ENCODE measurements around the gene UPP2. TPM values are rescaled to one million over a fixed set of nuclear protein-coding genes. Genes with fewer than 3 reads are reported as not detected.

Gene UPP2
- total RNA-seq, 4 donors from 2014 or later, result not detected

DNA sequence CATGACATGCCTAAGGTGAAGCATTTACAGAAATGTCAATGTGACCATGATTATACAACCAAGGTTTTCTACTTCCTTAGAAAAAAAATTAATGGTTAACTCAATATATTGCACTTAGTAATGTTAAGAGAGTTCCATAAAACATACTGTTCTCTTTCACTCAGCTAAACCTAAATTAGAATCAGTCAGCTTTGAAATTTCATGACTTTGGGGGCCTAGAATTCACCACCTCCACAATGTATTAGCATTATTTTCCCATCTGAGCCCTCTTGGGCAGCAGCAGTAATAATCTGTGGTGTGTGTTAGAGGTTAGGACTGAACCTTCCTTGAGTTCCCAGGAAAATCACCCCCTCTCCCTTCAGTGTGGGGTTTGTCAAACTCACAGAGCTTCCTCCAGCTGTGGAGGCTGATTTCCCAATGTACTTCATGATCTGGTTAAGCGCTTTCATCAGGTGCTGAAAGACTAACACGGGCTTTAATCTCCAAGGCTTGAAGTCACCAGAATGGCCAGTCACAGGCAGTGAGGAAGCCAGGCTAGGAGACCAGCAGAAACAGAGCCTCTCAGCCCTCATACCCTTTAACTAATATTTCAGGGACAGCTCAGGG is 7.1 kb upstream of the UPP2 start:
- in situ Hi-C loops (cut with MboI; ENCODE audit: low sequenced_read_pairs in 4 of 4) (no loop called here), intact Hi-C loops (cut with DNase I; ENCODE audit: low total_unique reads) (no loop called here)
- no peaks in the 10 kb centered on the region for H3K4me1 ChIP-seq
- no peak overlapping the region for H3K4me3 ChIP-seq
- no peak for TF ChIP-seq POLR2A (IDR thresholded peaks at IDR 0.05)
- no peak for TF ChIP-seq CTCF (IDR thresholded peaks at IDR 0.05 in 4 of 5, conservative IDR thresholded peaks at IDR 0.05 in 1 of 5)
- no peak overlapping the region for H3K27ac ChIP-seq
- no peaks in the 10 kb centered on the region for H3K9me3 ChIP-seq
- no peak for ATAC-seq
- H3K36me3 ChIP-seq, result no peaks in the 10 kb centered on the region
- no peaks in the 10 kb centered on the region for H3K27me3 ChIP-seq
- no peak for DNase-seq

GRCh38 chr2:158095269-158095668 is 6.4 kb upstream of the UPP2 start:
- Histone ChIP-seq H3K4me1 (no peaks in the 10 kb centered on the region), H3K4me3 (no peak overlapping the region), H3K9me3 (no peaks in the 10 kb centered on the region), H3K27ac (no peak overlapping the region), H3K36me3 (no peaks in the 10 kb centered on the region), H3K27me3 (no peaks in the 10 kb centered on the region)
- no peak for ATAC-seq
- in situ Hi-C loops (cut with MboI; ENCODE audit: low sequenced_read_pairs in 4 of 4), result no loop called here
- intact Hi-C loops (cut with DNase I; ENCODE audit: low total_unique reads), result no loop called here
- no peak for DNase-seq
- TF ChIP-seq POLR2A (IDR thresholded peaks at IDR 0.05) (no peak), CTCF (IDR thresholded peaks at IDR 0.05 in 4 of 5, conservative IDR thresholded peaks at IDR 0.05 in 1 of 5) (no peak)

- in situ Hi-C loops (cut with MboI; ENCODE audit: low sequenced_read_pairs in 4 of 4) (no loop called here), intact Hi-C loops (cut with DNase I; ENCODE audit: low total_unique reads) (no loop called here)
- Histone ChIP-seq H3K4me3 (no peak overlapping the region), H3K27ac (no peak overlapping the region), H3K36me3 (no peaks in the 10 kb centered on the region), H3K4me1 (no peaks in the 10 kb centered on the region), H3K27me3 (no peaks in the 10 kb centered on the region), H3K9me3 (no peaks in the 10 kb centered on the region)
- TF ChIP-seq POLR2A (IDR thresholded peaks at IDR 0.05) (no peak), CTCF (IDR thresholded peaks at IDR 0.05 in 4 of 5, conservative IDR thresholded peaks at IDR 0.05 in 1 of 5) (no peak)
- DNase-seq, result no peak
- no peak for ATAC-seq
These were observed 5.8 kb upstream of the UPP2 start for GRCh38 chr2:158095912-158096311.

GRCh38 chr2:158097481-158097880 is 4.2 kb upstream of the UPP2 start:
- no peak for ATAC-seq
- no peaks in the 10 kb centered on the region for H3K36me3 ChIP-seq
- no peak overlapping the region for H3K4me3 ChIP-seq
- intact Hi-C loops (cut with DNase I; ENCODE audit: low total_unique reads), result no loop called here
- H3K27me3 ChIP-seq, result no peaks in the 10 kb centered on the region
- in situ Hi-C loops (cut with MboI; ENCODE audit: low sequenced_read_pairs in 4 of 4), result no loop called here
- H3K4me1 ChIP-seq, result no peaks in the 10 kb centered on the region
- no peak overlapping the region for H3K27ac ChIP-seq
- TF ChIP-seq POLR2A (IDR thresholded peaks at IDR 0.05), result no peak
- no peak for TF ChIP-seq CTCF (IDR thresholded peaks at IDR 0.05 in 4 of 5, conservative IDR thresholded peaks at IDR 0.05 in 1 of 5)
- no peaks in the 10 kb centered on the region for H3K9me3 ChIP-seq
- DNase-seq, result no peak

GRCh38 chr2:158098178-158098577 is 3.5 kb upstream of the UPP2 start:
- TF ChIP-seq CTCF (IDR thresholded peaks at IDR 0.05 in 4 of 5, conservative IDR thresholded peaks at IDR 0.05 in 1 of 5), result no peak
- no peak for TF ChIP-seq POLR2A (IDR thresholded peaks at IDR 0.05)
- Histone ChIP-seq H3K27ac (no peak overlapping the region), H3K4me3 (no peak overlapping the region), H3K27me3 (no peaks in the 10 kb centered on the region), H3K9me3 (no peaks in the 10 kb centered on the region), H3K4me1 (no peaks in the 10 kb centered on the region), H3K36me3 (no peaks in the 10 kb centered on the region)
- DNase-seq (no peak), ATAC-seq (no peak)
- intact Hi-C loops (cut with DNase I; ENCODE audit: low total_unique reads) (no loop called here), in situ Hi-C loops (cut with MboI; ENCODE audit: low sequenced_read_pairs in 4 of 4) (no loop called here)

Measured in gastrocnemius medialis (tissue), 4 donors.